GM18499 (cell line): ENCODE results near the gene CATSPERB.
"Not testable (repeated sequence)": the region's sequence is repeated elsewhere in the genome, so short reads cannot be mapped to it uniquely, and the experiment has no call there.

Source experiments
- ATAC-seq: cut with Tn5 transposase; IDR thresholded peaks from one replicate; pipeline ENCODE4 v1.9.1; 2021; ENCODE audit warnings: moderate number of reproducible peaks; ENCODE audit not compliant: insufficient read depth, unreplicated experiment

CATSPERB gene

DNA sequence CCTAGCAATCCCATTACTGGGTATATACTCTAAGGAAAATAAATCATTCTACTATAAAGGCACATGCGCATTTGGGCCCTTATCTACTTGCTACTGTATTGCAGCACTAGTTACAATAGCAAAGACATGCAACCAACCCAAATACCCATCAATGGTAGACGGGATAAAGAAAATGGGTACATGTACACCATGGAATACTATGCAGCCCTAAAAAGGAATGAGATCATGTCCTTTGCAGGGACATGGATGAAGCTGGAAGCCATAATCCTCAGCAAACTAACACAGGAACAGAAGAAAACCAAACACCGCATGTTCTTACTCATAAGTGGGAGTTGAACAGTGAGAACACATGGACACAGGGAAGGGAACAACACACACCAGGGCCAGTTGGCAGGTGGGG is 54.2 kb downstream of the CATSPERB start:
- ATAC-seq = not testable (repeated sequence)

DNA sequence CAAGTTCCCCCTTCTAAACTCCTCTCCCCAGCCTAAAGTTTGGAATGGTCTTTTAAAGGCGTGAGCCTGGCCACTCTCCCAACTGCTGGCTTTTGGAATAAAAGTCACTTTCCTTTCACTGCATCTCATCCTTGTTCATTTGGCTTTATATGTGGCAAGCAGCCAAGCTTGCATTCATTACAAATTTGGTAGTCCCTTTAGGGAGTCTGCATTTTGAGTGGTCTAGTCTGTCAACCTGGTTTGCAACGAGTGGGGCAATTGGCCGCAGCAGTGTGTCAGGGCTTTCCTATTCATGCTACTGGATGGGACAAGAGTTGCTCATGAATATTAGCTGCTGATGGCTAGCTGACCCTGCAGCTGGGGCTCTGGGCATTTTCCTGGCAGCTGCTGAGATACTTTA is 57.0 kb downstream of the CATSPERB start:
- ATAC-seq = no peak

DNA sequence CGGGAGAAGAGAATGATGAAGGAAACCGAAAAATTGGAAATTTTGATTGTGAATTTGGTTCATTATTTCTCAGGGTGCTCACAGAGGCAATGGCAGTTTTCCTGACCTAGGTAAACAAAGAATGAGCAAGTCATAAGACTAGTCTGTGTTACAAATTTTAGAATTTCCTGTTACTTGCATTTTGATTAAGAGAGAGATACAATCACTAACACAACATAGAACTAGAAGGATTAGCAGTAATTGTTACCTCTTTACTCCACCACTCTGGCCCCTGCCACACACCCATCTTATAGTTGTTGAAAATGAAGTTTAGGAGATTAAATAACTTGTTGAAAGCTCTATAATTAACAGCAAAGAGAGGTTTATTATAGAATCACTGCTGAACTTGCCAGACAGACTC is 62.0 kb downstream of the CATSPERB start:
- no peak for ATAC-seq

DNA sequence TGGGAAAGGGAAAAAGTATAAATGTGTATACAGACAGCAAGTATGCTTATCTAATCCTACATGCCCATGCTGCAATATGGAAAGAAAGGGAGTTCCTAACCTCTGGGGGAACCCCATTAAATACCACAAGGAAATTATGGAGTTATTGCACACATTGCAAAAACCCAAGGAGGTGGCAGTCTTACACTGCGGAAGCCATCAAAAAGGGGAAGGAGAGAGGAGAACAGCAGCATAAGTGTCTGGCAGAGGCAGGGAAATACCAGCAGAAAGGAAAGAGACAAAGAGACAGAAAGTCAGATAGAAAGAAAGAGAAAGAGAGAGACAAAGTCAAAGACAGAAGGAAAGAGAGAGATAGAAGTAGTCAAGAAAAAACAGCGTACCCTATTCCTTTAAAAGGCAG is 64.8 kb downstream of the CATSPERB start:
- ATAC-seq = not testable (repeated sequence)

DNA sequence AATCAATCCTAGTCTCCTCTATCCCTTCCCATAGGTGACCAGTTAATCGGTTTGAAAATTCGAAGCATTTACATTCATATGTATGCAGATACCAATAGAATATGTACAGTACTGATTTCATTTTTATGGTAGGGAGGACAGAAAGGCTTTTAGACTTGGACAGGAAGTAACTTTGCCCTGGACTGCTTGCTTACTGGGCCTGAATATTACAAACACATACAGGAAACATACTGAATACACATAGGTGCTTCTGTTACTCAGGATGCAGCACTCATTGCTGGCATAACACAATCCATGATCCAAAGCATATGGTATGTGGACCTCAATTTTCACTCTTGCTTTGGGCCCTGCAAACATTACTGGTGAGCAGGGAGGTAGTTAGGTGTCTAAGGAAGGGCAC is 71.1 kb downstream of the CATSPERB start:
- ATAC-seq = no peak

DNA sequence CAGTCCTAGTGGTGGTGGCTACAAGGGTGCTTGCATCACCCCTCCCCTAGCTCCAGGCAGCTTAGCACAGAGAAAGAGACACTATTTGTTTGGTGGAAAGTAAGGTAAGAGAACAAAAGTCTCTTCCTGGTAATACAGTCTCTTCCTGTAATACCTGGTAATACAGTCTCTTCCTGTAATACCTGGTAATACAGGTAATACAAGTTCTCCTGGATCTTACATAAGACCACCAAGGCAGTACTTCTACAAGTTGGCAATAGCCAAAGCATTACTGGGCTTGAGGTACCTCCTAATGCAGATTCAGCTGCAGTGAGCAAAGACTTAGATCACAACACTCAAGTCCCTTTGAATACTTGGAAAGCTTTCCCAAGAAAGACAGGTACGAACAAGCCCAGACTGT is 77.0 kb downstream of the CATSPERB start:
- no peak for ATAC-seq

DNA sequence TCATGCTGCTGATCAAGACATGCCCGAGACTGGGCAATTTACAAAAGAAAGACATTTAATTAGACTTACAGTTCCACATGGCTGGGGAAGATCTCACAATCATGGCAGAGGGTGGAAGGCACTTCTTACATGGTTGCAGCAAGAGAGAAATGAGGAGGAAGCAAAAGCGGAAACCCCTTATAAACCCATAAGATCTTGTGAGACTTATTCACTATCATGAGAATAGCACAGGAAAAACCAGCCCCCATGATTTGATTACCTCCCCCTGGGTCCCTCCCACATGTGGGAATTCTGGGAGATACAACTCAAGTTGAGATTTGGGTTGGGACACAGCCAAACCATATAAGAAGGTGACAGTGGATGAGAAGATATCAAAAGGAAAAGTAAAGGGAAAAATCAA is 78.4 kb downstream of the CATSPERB start:
- ATAC-seq = no peak

DNA sequence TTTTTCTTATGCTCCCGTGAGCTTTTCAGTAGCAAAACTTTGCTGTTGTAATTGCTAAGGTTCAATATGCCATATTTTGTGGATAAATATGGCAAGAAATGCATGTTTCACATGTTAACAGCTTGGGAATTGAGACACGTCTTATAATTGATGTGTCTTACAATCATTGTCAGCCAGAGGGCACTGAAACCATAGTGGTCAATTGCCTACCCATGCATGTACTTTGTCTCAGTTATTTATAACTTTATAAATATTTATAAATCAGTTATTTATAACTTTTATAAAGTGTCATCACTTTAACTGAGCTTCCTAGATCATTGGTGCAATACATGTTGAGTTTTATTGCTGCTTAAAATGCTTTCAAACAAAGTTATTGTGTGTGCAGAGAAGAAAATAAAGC is 82.0 kb downstream of the CATSPERB start:
- ATAC-seq = no peak

DNA sequence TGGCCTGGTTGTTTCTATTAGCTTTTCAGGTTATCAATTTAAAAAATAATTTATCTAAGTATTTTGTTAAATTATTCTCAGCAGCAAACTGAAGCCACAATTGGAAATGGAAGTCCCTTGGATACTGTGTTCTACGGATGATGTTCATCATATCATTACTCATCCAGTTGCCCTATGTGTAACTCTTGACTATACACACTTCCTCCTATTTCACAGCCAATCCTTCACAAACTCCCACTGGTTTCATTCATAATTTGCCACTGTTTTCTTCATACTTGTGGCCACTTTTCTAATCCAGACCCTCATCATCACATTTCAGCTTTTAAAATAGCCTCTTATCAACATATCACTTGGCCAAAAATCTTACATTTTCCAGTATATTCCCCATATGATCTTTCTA is 84.0 kb downstream of the CATSPERB start:
- ATAC-seq = no peak

DNA sequence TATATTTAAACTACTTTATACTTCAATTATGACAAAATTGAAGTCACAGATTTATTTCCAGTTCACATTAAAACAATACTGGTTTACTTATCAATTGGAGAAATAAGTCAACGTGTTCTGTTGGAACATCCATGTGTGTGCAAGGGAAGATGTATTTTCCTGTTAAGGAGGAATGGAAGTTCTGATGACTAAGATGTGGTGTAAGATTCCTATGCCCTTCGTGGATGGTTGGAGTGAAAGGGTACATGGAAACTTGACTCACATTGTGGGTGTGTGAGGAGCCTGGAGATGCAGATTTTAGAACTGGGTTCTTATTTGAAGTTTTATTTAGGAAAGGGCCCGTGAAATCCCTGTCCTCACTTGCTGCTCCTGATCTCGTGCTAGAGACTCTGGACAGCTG is 95.3 kb downstream of the CATSPERB start:
- no peak for ATAC-seq

DNA sequence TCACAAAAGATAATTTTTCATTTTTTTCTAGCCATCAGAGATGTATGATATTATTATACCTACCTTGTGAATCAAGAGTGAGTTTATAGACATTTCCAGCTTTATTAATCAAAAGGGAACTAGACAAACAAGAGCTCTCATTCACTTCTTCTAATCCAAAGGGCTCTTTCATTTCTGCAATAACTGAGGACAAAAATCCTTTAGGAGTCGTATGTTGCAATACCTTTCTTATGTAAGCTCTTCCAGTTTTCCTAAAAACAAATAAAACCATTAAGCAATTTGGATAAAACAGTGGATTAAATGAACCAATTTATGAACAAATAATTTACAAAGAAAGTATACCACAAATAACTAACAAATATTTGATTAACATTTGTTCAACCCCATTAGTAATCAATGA is 107.1 kb downstream of the CATSPERB start:
- no peak for ATAC-seq

DNA sequence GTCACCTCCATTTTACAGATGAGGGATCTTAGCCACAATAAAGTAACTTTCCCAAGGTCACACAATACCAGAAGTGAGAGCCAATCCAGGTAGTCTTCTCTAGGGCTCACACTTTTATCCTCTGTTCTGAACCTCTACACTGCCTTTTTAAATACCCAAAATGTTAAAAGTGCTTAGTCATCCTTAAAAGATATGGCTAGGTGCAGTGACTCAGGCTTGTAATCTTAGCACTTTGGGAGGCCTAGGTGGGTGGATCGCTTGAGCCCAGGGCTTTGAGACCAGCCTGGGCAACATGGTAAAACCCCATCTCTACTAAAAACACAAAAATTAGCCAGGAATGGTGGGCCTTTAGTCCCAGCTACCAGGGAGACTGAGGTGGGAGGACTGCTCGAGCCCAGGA is 117.7 kb downstream of the CATSPERB start:
- no peak for ATAC-seq

DNA sequence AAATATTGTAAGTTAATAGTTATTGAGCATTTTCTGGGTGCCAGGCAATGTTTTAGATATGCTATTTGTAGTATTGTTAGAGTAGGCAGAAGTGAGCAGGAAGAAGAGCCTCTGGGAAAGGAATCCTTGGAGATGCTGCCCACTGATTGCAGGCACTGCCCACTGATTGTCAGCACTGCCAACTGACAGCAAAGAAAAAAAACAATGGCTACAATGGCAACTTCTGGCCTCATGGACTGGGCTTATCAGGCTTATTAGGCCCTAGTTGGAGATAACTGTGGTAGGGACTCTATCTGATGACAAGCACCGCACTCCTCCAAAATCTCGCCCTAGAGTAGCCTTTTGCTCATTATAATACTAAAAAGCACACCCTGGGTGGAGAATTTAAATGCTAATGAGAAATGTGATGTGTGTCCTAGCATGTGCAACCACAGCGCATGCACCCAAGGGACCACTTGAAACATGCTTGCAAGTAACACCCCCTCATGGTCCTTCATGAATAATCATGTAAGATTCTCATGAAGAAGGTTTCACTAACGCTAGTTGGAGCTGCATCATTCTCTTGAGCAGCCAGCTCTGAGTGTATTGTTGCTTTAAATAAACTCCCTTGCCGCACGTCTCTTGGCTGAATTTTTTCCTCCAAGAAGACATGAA is 118.3 kb downstream of the CATSPERB start:
- ATAC-seq = no peak

DNA sequence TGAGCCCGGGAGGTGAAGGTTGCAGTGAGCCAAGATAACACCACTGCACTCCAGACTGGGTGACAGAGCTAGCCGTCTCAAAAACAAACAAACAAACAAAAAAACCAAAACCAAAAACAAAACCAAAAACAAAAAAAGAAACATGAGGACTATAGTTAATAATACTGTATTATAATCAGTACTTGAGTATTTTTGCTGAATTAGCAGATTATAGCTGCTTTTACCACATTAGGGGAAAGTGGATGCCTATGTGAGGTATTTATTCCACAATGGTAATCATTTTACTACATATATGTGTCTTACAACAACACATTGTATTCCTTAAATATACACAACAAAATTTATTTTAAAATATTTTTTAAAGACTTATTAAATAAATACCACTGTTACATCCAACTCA is 120.4 kb downstream of the CATSPERB start:
- ATAC-seq = no peak

DNA sequence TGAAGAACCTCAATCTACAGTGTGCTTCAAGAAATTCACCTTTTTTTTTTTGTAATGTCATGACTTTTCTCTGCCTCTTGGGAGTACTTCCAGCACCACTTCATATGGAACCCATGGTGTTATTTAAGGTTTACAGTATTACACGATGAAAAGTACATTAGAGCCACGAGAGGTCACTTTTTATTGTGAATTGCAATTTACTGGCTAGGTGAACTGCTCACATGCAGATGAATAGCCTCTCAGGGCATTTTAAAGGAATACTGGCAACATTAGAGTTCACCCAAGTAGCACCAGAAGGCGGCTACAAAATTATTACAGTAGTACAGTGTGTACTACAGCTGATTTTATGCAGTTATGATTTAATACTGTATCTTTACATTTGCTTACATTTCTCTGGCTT is 122.7 kb downstream of the CATSPERB start:
- ATAC-seq = no peak

DNA sequence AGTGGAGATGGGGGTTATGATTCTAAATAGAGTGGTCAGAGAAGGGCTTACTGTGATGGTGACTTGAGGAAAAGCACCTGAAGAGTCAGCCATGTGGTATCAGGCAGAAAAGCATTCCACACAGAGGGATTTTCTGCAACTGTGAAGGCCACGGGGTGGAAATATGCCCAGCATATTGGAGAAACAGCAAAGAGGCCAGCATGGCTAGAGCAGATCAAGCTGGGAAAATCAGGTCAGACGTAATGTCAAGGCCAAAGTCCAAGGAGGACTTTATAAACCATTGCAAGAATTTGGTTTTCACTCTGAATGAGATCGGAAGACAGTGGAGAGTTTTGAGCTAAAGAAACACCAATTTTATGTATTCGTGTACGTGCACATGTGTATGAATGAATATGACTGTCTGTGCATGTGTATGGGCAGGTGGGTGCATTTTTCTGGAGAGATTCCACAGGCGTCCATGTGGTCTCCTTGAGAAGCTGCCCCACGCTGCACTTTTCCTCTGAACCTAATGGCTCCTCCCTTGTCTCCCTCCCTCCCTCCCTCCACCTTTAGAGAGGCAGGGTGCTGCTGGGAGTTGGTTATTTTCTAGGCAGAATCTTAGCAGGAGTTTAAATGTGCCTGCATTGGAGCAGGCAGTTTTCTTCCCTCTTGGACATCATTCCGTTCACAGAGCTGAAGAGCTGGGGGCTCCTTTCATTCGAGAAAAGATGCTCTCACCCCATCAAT is 124.4 kb downstream of the CATSPERB start:
- ATAC-seq = no peak

DNA sequence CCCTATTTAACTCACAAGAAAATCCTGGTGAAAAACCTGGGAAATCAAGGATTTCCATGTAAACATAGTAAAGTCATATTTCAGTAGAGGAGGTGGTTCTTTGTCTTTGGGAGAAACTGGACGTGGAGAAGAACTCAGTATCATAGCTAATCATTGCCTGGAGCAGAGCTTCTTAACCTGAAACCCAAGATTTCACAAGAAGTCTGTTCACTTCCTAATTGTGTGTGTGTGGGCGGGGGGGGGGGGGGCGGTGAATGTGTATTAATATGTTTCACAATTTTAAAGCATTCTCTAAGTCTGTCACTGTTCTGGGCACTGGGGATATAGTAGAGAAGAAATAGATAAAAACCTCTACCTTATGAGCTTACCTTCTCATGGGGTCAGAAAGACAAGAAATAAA is 125.0 kb downstream of the CATSPERB start:
- ATAC-seq = no peak

DNA sequence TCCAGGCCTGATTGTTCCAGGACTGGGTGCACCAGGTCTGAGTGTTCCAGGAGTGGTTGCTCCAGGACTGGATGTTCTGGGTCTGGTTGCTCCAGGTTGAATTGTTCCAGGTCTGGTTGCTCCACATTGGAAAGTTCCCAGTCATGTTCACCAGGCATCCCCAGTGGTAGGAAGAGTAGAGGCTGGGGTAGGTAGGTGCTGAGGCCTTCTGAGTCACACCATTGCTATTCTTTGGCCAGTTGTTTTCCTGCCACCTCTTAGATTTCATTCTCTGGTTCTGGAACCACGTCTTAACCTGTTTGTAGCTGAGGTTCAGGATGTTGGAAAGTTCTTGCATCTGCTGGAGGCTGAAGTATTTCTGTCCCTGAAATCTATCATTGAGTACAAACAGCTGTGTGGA is 127.3 kb downstream of the CATSPERB start:
- ATAC-seq = not testable (repeated sequence)

DNA sequence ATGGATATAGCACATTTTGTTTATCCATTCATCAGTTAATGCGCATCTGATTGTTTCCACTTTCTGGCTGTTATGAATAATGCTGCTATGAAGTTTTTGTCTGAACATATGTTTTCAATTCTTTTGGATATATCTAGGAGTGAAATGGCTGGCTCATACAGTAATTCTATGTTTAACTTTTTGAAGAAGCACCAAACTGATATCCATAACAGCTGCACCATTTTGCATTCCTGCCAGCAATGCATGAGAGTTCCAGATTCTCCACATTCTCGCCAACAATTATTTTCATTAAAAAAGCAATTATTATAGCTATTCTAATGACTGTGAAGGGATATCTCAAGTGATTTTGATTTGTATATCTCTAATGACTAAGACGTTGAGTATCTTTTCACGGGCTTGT is 131.9 kb downstream of the CATSPERB start:
- ATAC-seq = no peak

DNA sequence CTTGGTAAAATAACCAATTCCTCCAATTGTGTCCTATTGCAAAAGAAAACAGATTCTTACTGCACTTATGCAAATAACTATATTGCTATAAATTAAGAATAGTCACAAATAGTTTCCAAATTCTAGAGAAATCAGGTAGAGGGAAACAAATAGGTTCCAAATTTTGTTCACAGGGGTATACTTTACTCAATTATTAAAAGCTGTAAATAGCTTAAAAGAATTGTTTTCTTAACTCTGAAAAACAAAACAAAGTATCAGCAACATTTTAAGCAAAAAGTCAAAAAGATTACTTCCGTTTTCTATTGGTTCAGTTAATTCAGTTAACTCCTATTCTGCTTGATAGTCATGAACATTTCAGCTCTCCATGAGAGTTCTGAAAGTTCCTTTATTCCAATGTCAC is 136.2 kb downstream of the CATSPERB start:
- no peak for ATAC-seq

DNA sequence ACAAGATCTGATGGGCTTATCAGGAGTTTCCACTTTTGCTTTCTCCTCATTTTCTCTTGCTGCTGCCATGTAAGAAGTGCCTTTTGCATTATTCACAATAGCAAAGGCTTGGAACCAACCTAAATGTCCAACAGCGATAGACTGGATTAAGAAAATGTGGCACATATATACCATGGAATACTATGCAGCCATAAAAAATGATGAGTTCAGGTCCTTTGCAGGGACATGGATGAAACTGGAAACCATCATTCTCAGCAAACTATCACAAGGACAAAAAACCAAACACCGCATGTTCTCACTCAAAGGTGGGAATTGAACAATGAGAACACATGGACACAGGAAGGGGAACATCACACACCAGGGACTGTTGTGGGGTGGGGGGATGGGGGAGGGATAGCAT is 137.9 kb downstream of the CATSPERB start:
- not testable (repeated sequence) for ATAC-seq

DNA sequence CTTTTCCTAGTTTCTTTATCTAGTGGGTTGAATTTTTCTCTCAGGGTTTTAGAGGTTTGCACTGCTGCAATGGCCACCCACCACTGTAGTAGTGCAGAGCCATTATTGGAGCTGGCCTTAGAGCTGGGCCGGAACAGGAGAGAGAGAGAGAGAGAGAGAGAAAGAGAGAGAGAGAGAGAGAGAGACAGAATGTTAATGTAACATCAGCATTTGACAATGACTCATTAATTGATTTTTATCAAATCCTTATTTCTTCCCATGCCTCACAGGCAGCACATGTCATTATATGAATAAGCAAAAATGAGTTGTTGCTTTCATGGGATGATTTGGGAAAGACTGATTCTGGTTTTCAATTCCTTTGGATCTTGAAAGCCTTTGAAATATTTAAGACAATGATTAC is 145.5 kb downstream of the CATSPERB start:
- no peak for ATAC-seq
